HG03066 (cell line): ENCODE measurements around the gene SELENON.
"Not testable (repeated sequence)": the region's sequence is repeated elsewhere in the genome, so short reads cannot be mapped to it uniquely, and the experiment has no call there.

Experiments
- ATAC-seq: cut with Tn5 transposase; IDR thresholded peaks from one replicate; pipeline ENCODE4 v1.9.1; 2021; ENCODE audit warnings: low read depth; ENCODE audit not compliant: unreplicated experiment

SELENON gene

GRCh38 chr1:25820247-25821111 lies 20.5 kb downstream of the SELENON start:
- peak; percentile 55 for ATAC-seq

GRCh38 chr1:25821112-25821476 lies 21.1 kb downstream of the SELENON start:
- no peak for ATAC-seq

DNA sequence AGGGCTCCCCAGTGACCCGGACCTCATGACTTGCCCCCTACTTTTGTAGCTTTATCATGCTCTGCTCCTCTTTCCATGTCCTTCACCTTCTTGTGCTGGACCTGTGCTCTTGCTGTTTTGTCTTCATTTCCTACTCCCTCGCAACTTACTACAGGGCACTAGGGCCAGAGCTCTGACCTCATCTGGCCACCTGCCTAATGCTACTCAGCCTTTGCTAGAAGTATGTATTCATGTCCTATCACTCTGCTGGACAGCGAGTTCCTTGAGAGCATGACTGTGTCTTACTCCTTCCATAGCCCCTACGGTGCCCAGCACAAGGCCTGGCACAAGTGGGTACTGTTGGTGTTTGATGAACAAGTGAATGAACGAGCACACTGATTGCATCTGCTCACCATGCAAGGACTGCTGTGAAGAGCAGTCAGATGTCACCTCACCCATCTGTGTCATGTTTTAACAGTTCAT lies 21.7 kb downstream of the SELENON start:
- ATAC-seq: no peak

DNA sequence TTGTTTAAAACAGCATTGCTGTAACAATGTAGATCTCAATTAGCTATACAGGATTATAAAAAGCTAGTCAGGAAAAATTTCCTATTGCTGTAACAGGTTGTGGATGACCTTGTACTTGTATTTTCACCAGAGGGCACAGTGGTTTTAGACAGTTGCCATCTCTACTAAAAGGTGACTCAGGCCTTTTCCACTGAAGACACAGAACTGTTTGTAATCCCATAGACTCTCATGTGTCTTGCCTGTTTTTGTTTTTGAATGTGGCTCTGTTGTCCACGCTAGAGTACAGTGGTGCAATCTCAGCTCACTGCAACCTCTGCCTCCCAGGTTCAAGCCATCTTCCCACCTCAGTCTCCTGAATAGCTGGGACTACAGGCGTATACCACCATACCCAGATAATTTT lies 25.6 kb downstream of the SELENON start:
- no peak for ATAC-seq

DNA sequence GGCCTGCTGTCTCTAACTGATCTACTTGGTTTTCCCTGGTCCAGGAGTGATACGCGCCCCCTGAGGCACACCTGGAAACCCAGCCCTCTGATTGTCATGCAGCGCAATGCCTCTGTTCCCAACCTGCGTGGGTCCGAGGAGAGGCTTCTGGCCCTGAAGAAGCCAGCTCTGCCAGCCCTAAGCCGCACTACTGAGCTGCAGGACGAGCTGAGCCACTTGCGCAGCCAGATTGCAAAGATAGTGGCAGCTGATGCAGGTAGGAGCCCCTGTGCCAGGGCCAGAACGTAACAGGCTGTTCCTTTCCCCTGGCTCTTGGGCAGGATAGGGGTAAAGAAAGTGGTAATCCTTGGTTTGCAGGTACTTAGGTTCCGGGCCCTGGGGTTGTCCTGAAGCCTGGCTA lies 26.6 kb downstream of the SELENON start:
- ATAC-seq: no peak

DNA sequence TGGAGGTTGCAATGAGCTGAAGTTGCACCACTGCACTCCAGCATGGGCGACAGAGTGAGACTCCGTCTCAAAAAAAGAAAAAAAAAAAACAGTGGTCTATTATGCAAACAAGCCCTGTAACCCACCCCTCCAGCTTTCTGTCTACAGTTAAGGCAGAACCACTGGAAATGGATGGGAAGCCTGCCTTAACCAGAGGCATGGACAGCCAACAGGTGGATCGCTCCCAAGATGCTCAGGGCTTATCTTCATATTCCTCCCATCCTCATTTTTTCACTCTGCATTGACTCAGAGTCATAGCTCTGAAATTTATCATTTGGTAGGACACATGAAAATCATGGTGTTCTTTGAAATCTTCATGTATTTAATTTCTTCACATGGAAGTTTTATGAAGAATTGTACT lies 28.5 kb downstream of the SELENON start:
- ATAC-seq: no peak

DNA sequence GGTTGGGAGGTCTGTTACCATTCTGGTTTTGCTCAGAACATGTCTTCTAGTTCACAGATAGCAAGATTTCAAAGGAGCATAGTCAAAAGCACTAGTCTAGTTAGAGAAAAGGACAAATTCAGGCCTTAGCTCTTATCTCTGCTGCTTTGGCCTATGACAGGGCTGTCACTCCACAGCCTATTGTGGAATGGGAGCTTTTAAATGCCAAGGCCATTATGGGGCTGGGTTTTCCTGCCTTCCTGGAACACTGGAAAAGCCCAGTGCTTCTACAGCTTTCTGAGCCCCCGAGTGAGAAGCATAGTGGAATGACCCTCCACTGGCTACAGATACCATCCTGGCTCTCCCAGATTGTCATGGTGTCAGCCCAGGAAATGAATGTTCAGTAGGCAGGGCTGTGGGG lies 29.1 kb downstream of the SELENON start:
- ATAC-seq: no peak

DNA sequence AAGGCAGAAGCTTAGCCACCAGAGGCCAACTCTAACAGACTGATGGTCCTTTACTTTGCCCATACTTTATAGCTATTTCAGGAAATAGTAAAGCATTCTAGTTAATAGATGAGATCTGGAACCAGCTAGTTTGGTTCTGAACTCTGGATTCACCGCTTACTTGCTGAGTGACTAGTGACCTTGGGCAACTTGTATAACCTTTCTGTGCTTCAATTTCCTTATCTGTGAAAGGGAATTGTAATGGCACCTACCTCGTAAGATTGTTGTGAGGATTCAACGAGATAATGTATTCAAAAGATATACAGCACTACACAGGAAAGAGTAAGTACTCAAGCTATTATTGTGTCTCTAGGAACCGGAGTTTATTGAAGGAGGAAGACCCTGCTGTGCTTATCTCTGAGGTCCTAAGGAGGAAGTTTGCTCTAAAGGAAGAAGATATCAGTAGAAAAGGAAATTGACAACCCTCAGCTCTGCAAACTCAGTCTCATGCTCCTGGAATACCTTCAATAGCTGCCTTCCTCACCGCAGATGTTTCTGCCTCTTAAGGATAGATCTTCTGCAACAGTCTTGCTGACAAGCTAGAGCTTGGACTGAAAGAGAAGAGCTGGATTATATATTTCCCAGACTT lies 31.7 kb downstream of the SELENON start:
- ATAC-seq: no peak

- no peak for ATAC-seq
Measured at GRCh38 chr1:25832336-25833037, 32.5 kb downstream of the SELENON start.

DNA sequence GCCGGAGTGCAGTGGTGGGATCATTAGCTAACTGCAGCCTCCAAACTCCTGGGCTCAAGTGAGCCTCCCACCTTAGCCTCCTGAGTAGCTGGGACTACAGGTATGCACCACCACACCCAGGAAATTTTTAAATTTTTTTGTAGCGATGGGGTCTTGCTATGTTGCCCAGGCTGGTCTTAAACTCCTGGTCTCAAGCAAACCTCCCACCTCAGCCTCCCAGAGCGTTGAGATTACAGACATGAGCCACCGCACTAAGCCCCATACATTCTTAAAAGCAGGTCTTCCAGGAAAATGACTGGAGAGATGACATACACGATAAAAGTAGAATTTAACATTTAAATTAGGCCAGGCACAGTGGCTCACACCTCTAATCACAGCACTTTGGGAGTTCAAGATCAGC lies 33.2 kb downstream of the SELENON start:
- ATAC-seq: no peak

- ATAC-seq: no peak
Measured at GRCh38 chr1:25834894-25835293, 34.9 kb downstream of the SELENON start.

- no peak for ATAC-seq
Measured at GRCh38 chr1:25836695-25837094, 36.7 kb downstream of the SELENON start.

GRCh38 chr1:25837262-25837875 lies 37.4 kb downstream of the SELENON start:
- no peak for ATAC-seq

DNA sequence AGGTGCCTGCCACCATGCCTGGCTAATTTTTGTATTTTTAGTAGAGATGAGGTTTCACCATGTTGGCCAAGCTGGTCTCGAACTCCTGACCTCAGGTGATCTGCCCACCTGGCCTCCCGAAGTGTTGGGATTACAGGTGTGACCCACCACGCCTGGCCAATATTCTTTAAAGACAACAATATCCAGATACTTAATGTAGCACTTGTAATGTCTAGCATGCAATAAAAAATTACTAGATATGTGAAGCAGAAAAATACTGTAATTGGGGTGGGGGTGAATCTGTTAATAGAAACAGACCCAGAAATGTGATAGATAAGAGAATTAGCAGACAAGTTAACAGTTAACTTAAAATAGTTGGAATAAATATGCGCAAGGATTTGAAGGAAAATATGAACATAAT lies 39.8 kb downstream of the SELENON start:
- ATAC-seq: not testable (repeated sequence)

DNA sequence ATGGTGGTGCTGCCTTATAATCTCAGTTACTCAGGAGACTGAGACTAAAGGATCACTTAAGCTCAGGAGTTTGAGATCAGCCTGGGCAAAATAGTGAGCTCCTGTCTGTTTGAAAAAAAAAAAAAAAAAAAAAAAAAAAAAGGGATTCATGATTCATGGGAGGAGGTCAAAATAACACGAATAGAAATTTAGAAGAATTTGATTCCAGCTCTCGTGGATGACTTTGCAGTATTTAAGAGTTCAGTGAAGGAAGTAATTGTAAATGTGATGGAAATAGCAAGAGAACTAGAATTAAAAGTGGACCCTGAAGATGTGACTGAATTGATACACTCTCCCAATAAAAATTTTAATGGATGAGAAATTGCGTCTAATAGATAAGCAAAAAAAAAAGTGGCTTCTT lies 43.5 kb downstream of the SELENON start:
- no peak for ATAC-seq

GRCh38 chr1:25844536-25845337 lies 44.7 kb downstream of the SELENON start:
- ATAC-seq: no peak

DNA sequence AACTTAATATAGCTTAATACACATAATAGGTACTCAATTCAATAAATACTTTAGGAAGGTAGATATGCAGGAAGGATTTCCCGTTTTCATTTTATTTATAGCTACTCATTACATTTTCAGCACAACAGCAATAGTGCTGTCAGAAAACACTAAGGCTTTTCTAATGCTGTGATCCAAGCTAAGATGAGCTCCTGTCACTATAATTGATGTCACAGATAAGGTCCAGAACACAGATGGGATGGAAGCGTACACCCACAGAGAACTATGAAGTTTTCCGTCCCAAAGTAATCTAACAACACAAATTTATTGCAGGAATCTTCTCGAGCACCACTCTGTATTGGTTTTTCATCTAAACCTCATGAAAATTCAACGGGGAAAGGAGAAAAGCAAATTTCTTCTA lies 45.7 kb downstream of the SELENON start:
- no peak for ATAC-seq

DNA sequence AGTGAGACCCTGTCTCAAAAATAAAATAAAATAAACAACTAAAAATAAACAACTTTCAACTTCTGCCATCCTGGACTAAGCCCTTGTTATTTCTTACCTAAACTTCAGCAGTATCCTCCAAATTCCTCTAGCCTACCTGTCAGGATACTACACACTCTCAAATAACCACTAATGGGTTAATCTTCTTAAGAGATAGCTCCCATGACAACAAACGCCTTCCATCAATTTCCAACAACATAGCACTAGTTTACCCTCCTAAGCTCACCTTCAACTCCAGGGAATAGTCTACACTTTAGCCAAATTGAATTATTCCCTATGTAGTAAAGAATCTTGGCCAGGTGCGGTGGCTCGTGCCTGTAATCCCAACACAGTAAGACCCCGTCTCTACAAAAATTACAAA lies 47.9 kb downstream of the SELENON start:
- no peak for ATAC-seq

GRCh38 chr1:25848531-25848930 lies 48.5 kb downstream of the SELENON start:
- ATAC-seq: no peak

GRCh38 chr1:25854554-25854953 lies 54.6 kb downstream of the SELENON start:
- ATAC-seq: no peak
